K562 (cell line): ENCODE measurements around the gene PPP1CA. TPM values are rescaled to one million over a fixed set of nuclear protein-coding genes. Genes with fewer than 3 reads are reported as not detected.

Source experiments
- ARID4B ChIP-seq: sonication (generic); formaldehyde crosslinking; IDR thresholded peaks from 2 replicates; pipeline ENCODE4 v1.8.0; 2022; ENCODE audit warnings: mild to moderate bottlenecking, missing genetic modification reagents
- GMEB1 ChIP-seq: fragments of 250-450 bp; sonication (Bioruptor Pico); IDR thresholded peaks from 2 replicates; pipeline ENCODE4 v1.4.0; 2020; ENCODE audit warnings: mild to moderate bottlenecking
- MCM2 ChIP-seq: fragments of 450-650 bp; IDR thresholded peaks from 2 replicates; pipeline ENCODE4 v1.6.1; 2017; ENCODE audit warnings: low read depth, mild to moderate bottlenecking
- POLR2G ChIP-seq: fragments of 200-400 bp; formaldehyde crosslinking; IDR thresholded peaks from 2 replicates; pipeline ENCODE4 v1.6.1; 2017; ENCODE audit warnings: low read depth, mild to moderate bottlenecking, antibody characterized with exemption, low read length, moderate library complexity
- SMARCA5 ChIP-seq: fragments of 450-650 bp; IDR thresholded peaks from 2 replicates; pipeline ENCODE4 v1.6.1; 2016
- THRB ChIP-seq: fragments of 450-650 bp; formaldehyde crosslinking; conservative IDR thresholded peaks from 2 replicates; pipeline ENCODE4 v1.4.0; 2022; ENCODE audit warnings: mild to moderate bottlenecking, missing genetic modification characterization
- ZNF197 ChIP-seq: fragments of 200-800 bp; sonication (Bioruptor generic); IDR thresholded peaks from 2 replicates; pipeline ENCODE4 v1.6.1; 2016; ENCODE audit warnings: low read depth, missing genetic modification characterization, missing compliant biosample characterization
- ZNF407 ChIP-seq: fragments of 450-650 bp; IDR thresholded peaks from 2 replicates; pipeline ENCODE4 v1.6.1; 2016; ENCODE audit warnings: low read depth
- ZNF507 ChIP-seq: conservative IDR thresholded peaks from 2 replicates; pipeline ENCODE4 v1.6.1; 2017; ENCODE audit warnings: missing genetic modification characterization, missing compliant biosample characterization
- ZNF589 ChIP-seq: fragments of 200-800 bp; sonication (Bioruptor generic); IDR thresholded peaks from 2 replicates; pipeline ENCODE4 v1.6.1; 2016; ENCODE audit warnings: low read depth, missing genetic modification characterization, missing compliant biosample characterization
- polyA plus RNA-seq, 8 experiments: library from polyadenylated mRNA; depleted of rRNA in 4 of 8; stranded (reverse) in 5 of 8; unstranded in 3 of 8; fragments of >200 nt; fragmentation: Nextera tagmentation in 2 of 8; fragmentation: Illumina TruSeq in 1 of 8; extraction: Ambion mirVana in 2 of 8; extraction: Trizol in 1 of 8; gene quantifications; 2 replicates each; pipeline versions ENCODE4 v1.2.1 to v1.2.3, GENCODE V29; 2011 to 2014; ENCODE audit warnings: inconsistent platforms in 1 of 8, missing spikeins in 1 of 8
- total RNA-seq, 7 experiments: library from RNA; depleted of rRNA in 6 of 7; stranded (reverse); fragments of >200 nt in 6 of 7; fragmentation: Illumina TruSeq in 2 of 7; extraction: Trizol in 2 of 7; gene quantifications; 2 replicates each; pipeline versions ENCODE4 v1.2.1 to v1.2.3, GENCODE V29; 2011 to 2021; ENCODE audit warnings: low replicate concordance in 1 of 7

PPP1CA gene
- total and polyA plus RNA-seq, 9 of the 15 experiments (the other 6 are each of a cell fraction or from before 2014, with no cell fraction given) = 18.2 to 242 (median 188) TPM

- TF ChIP-seq ARID4B (CRISPR knock-in tag) (peak; percentile 66; the same call in 1 of the 2 replicates), ZNF507 (tag) (no peak), ZNF197 (CRISPR knock-in tag) (peak; percentile 78; the same call in 1 of the 2 replicates), THRB (CRISPR knock-in tag) (no peak), ZNF589 (no peak), ZNF407 (no peak), MCM2 (no peak), GMEB1 (peak; percentile 75), POLR2G (peak; percentile 97), SMARCA5 (no peak)
These were observed 26.7 kb upstream of the PPP1CA start, which contains the start of gene RPS6KB2 (continued) for GRCh38 chr11:67428052-67429001.
